HPDE6-E6E7 (cell line): ENCODE results near the gene NCL.
A peak's percentile ranks its signal among the peaks of the same experiment; 100 is the strongest.
"Not testable (repeated sequence)": the region's sequence is repeated elsewhere in the genome, so short reads cannot be mapped to it uniquely, and the experiment has no call there.

Source experiments
- DNase-seq: peaks from one replicate; pipeline ENCODE4 v3.0.0; 2011; ENCODE audit warnings: missing footprints; ENCODE audit errors: extremely low spot score

The NCL gene

DNA sequence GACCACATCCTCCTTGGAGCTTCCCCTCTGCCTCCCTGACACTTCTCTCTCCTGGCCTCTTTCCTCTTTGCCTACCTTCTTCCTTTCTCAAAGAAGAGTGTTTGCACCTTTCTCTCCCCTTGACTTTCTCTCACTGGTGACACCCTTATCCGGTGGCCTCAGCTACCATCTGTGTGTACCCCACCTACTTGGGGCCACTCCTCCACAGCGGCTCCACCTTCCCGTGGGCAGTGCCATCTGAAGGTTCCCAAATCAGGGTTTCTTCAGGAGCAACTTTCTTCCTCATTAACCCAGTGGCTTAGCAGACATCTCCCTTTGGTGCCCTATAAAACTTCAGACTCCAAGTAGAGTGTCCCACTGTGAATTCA, 5.3 kb upstream of the NCL start:
- DNase-seq: no peak

- DNase-seq: no peak
These were observed 3.6 kb upstream of the NCL start for GRCh38 chr2:231467613-231468530.

DNA sequence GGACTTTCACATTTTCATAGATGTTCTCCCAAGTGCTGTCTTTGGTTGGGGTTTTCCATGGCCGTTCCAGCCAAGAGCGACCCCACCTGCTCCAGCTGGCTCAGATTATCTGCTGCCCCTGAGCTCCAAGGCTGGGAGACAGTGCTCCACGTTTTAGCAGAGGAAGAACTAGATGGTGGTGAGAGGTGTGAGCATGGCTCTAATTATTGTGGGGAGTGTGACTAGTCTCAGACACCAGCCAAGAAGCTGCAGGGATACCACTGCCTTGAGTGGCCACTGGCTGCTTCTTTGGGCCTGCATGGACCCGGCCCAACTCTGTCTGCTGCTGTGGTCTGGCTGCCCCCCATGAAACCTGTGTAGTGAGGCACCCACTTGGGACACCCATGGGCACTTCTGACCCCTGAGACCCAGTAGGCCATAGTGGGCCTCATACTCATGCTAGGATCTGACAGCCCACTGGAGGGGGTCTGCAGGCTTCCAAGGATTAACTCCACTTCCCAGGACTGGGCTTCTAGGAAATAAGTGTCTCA, 2.8 kb upstream of the NCL start:
- DNase-seq: no peak

DNA sequence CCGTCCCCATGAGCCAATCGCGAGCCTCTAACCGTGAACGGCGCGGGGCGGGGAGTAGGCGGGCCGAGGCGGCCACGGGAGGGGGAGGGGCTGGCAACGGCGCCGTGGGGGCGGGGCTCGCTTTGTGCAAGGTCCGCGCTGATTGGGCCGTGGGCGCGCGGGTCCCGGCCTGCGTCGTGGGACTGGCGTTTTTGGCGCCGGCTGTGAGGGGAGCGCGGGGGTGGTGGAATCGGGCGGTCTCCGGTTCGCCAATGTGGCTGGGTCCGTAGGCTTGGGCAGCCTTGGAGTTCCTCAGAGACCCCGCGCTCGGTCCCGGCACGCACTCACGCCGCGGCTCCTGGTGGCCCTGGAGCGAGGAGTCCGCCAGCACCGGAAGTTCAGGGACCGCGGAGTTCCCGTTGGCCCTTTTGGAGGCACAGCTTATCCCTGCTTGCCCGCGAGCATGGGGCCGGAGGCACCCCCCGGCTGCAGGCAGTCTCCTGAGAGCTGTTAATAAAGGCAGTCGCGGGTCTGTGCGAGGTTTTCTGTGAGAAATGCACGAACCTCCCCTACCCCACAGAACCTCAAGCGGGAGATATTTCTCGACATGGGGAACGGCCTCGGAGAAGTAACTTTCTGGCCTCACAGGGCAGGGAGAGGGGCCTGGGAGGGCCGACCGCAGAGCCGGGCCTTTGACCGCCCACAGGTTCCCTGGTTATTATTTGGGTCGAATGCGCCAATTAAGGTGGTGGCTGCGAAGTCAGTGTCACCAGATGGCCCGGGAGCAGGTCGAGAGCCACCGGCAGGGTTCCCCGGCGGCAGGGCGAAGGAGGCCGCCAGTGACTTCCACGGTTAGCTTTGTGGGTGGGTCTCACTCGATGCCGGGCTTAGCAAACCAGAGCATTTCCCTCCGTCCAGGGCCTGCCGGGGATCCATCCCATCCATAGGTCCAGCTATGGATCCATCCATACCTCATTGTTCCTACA, 574 bp upstream of the NCL start:
- DNase-seq: peak; percentile 54

DNA sequence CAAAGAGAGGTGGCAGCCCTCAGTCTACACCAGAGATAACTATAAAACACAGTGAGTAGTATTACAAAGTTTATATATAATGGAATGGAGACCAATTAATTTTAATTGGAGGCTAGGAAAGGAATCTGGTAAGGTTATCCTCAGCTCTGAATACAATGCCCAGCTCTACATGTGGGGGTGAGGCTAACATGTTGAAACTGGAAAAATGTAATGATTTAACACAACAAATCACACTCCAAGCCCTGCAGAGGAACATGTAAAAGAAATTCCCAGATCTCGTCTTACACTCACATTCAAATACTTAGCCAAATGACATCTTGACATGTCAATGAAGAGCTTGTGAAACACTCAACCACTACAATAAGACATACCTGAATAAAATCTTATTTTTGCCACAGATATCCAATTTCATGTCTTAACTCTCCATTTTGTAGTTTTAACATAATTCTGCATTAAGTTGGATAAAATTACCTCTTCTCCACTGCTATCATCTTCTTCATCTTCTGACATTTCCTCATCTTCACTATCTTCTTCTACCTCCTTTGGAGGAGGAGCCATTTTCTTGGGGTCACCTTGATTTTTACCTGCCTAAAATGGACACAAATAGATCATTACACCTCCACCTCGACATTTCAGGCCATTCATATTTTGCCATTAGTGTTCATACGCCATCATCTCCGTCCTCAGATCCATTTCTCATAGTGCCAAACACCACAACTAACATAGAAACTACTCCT, 1.4 kb downstream of the NCL start:
- DNase-seq: no peak

GRCh38 chr2:231461516-231461971, 2.7 kb downstream of the NCL start:
- no peak for DNase-seq

DNA sequence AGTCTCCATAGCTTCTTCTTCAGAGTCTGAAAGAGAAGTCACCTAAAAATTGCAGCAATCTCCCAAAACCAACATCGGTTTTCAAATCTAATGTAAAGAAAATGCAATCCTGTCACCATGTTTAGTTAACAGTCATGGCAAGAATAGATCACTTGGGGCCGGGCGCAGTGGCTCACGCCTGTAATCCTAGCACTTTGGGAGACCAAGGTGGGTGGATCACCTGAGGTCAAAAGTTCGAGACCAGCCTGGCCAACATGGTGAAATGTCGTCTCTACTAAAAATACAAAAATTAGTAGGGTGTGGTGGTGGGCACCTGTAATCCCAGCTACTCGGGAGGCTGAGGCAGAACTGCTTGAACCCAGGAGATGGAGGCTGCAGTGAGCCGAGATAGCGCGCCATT, 3.4 kb downstream of the NCL start:
- not testable (repeated sequence) for DNase-seq

- no peak for DNase-seq
These were observed 4.0 kb downstream of the NCL start for GRCh38 chr2:231460073-231460835.

DNA sequence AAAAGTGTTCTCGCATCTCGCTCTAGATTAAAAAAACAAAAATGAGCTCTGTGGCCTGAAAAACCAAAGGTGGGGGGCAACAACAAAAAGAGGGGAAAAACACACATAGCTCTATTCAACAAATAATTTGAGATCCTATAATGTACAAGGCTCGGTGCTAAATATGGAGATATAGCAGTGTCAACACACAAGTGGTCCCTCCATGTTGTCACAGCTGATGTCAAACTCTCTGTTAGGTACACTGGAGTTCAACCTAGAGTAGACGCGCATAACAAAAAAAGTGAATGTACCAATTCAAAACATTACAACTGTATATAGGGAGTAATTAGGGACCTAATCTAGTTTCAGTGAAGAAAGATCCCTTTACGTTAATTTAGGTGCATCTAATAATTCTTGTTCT, 5.9 kb downstream of the NCL start:
- DNase-seq: no peak

- DNase-seq: no peak
These were observed 7.2 kb downstream of the NCL start for GRCh38 chr2:231457101-231457500.

GRCh38 chr2:231456295-231457004, 7.8 kb downstream of the NCL start:
- DNase-seq: no peak

DNA sequence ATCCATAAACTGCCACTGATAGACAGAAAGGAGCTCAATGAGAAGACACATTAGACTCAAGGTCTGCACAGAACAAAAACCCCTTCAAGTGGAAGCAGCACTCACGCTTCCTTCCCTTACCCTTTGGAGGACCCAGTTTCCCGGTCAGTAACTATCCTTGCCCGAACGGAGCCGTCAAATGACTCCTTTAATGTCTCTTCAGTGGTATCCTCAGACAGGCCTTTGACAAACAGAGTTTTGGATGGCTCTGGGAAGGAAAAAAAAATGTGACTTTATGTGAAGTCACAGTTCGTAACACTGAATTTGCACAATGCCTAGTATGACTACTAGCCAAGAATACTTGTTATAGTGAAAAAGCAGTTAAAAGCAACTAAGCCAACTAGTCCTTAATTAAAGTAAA, 8.4 kb downstream of the NCL start:
- no peak for DNase-seq

DNA sequence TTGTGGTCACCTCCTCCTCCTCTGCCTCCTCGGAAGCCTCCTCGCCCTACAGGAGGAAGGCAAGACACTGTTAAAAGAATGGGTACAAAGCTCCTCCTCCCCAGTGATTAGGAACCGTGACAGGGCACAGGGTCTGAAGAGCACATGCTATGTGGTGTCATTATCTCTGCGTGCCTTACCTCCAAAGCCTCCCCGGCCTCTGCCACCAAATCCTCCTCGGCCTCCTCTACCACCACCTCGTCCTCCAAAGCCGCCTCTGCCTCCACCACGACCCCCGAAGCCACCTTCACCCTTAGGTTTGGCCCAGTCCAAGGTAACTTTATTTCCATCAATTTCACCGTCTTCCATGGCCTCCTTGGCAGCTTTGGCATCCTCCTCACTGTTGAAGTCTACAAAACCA, 9.1 kb downstream of the NCL start:
- no peak for DNase-seq

GRCh38 chr2:231454361-231454791, 9.9 kb downstream of the NCL start:
- DNase-seq: no peak

- no peak for DNase-seq
These were observed 11.3 kb downstream of the NCL start for GRCh38 chr2:231452799-231453508.

DNA sequence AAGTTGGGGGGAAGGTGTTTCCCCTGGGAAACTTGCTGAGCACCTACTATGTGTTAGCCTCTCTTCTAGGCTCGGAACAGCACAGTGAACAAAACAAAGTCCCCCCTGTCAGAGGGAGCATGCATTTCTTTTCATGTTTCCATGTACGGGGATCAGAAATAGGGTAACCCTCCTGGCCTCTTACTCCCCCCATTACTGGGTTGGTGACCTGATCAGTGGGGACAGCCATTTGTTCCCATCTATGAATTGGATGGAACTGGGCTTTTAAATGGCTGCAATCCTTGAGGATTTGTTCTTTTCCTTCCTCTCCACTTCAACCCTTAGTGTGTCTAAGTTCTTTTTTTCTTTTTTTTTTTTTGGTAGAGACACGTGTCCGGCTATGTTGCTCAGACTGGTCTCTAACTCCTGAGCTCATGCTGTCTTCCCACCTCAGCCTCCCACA, 13.7 kb downstream of the NCL start:
- DNase-seq: no peak

DNA sequence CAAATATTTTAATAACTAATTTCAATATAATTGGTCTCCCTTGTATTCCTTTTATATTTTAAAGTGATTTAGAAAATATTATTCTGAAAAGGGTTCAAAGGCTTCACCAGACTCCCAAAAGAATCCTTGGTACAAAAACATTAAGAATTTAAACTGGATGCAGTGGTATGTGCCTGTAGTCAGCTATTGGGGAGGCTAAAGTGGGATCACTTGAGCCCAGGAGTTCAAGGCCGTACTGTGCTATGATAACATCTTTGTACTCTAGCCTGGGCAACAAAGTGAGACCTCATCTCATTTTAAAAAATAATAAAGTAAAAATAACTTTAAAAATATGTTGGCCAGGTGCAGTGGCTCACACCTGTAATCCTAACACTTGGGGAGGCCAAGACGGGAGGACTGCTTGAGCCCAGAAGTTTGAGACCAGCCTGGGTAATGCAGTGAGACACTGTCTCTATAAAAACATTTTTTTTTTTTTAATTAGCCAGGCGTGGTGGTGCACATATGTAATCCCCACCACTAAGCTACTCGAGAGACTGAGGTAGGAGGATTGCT, 14.7 kb downstream of the NCL start:
- no peak for DNase-seq

DNA sequence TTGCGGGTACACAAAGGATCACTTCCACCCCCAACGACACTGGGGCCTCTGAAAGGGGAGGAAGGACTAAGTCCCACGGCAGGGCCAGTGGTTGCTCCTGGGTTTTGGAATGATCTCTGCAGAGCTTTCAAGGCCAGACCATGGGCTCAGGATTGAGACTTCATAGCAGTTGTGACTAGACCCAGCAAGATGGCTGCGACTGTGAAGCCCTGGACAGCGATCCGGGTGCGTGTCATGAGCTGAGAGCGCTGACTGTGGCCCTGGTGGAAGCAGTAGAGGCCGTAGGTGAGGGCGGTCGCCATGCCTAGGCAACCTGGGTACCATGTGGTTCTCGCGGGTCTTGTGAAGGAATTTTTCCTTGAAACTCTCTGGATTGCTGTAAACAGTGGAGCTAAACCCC, 27.3 kb downstream of the NCL start:
- DNase-seq: no peak

DNA sequence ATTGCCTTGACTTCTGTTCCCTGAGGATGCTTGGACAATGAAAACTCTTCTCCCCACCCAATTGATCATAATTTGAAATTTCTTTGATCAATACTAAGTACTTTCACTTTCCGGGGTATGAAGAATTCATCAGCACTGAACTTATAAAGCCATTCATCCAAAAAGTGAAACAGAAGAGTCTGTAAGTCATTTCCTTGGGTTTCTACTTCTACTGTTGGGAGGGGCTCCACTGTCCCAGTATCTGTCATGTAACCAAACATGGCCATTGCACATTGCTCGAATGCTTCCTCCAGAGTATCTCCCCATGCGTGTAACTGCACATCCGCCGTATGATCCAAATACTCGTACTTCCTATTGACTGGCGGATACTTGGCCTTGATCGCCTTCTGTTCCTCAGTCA, 30.3 kb downstream of the NCL start:
- no peak for DNase-seq
